Measurements from ENCODE around the gene ANK3.

Gene ANK3

DNA sequence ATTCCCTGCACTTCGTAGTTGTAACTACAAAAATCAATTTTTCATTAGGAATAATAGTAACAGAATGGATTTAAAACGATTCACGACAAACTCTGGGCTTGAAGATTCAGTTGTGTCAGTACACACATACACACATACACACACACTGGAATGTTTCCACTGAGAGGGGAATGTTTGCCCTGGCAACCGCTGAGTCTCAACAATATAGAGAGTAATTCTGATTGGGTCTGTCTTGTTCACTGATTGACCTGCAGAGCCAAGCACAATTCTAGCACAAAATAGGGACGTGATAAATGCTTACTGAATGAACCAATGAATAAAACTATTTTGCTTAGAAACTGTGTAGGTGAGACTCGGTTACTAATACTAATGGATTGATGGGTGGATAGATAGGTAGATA lies 278.9 kb downstream of the ANK3 start:
- TF ChIP-seq GATA3 (IDR thresholded peaks at IDR 0.05; ENCODE audit: low read depth, low read length) (no peak), GATA2 (IDR thresholded peaks at IDR 0.05; ENCODE audit: low read depth, low read length) (no peak)

DNA sequence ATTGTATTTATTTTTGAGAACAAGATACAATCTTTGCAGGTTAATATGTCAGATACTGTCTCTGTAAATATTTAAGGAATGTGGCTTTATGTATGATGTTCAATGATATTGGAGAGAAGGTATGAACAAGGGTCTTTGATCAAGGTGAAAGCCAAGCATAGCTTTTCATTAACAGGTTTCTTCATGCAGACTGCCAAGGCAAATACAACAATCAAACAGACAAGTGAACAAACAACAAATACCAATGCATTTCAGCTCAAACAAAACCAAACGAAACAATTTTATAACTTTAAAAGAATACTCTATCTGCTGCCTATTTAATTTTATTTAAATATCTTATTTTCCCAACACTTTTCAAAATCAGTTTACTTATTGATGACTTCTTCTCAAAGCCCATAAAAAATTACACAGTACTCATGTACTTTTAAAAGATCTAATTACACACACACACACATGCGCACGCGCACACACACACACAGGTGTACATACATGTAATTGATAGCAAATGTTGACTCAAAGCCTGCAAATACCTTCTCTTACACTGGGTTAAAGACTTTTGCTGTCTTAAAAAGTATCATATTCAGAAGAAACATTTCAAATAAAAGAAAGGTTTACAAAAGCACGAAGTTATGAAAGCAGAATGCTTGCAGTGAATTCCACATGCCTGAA lies 282.2 kb downstream of the ANK3 start:
- no peak for TF ChIP-seq GATA3 (IDR thresholded peaks at IDR 0.05; ENCODE audit: low read depth, low read length)
- no peak for TF ChIP-seq GATA2 (IDR thresholded peaks at IDR 0.05; ENCODE audit: low read depth, low read length)

DNA sequence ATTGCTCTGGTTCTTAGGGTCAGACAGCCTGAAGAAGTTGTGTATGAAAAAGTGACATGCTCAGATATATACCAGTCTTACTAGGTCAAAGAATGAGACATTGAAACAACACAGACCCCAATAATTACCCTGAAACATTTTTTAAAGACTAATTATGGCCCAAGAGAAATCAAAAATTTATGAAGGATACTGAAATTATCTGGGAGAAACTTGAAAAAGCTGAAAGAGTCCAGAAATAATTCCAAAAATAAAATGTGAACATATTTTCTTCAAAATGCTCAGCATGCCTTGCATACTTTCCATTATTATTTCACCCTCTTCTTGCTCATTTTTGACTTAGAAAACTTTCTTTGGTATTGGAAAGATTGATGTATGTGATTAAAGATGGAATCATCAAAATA lies 284.4 kb downstream of the ANK3 start:
- TF ChIP-seq GATA3 (IDR thresholded peaks at IDR 0.05; ENCODE audit: low read depth, low read length) (no peak), GATA2 (IDR thresholded peaks at IDR 0.05; ENCODE audit: low read depth, low read length) (no peak)

DNA sequence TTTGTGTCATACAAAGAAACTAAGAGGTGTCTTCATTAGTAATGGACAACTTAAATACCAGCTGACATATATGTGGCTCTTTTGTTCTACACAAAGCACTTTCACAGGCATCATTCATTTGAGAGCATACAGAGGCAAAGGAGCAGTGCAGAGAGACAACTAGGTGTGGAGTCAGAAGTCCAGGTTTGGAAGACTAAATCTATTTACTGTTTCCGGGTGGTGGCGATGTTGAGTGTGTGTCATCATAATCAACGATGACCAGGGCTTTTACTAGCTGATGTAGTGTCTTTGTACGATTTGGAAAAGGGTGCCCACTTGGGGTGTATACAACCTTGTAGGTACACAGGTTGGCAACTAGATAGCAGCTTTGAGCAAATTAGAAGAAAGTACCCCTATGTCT lies 287.9 kb downstream of the ANK3 start:
- no peak for TF ChIP-seq GATA3 (IDR thresholded peaks at IDR 0.05; ENCODE audit: low read depth, low read length)
- TF ChIP-seq GATA2 (IDR thresholded peaks at IDR 0.05; ENCODE audit: low read depth, low read length), result no peak

DNA sequence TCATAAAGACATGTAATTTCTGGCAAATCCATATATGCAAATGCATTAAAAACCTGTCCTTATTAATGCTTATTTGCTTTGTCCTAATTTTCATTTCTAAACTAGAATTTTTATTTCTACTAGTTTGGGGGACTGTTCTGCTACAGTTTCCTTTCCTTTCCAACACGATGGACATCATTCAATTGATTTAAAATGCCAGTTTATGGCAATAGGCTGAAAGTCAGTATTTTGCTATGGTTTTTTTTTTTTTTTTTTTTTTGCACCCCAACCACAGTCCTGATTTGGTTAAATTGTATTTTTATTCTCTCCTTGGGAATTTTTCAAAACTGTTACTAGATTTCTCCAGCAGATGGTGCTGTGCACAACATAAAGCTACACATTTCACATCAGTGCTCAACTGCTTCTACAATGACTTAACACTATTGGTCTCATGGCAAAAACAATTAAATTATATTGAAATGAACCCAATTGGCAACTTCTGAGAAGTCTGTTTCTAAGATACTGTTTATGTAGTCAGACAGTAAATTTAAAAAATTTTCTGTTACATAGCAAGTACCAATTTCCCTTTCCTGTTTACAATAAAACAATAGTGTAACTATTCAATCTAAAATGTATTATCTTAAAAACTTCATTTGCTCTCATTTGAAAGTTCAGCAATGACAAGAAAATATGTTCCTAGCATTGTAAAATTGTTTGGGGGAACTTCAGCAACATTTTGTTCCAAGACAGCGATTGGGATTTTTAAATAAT lies 289.5 kb downstream of the ANK3 start:
- TF ChIP-seq GATA2 (IDR thresholded peaks at IDR 0.05; ENCODE audit: low read depth, low read length), result no peak
- no peak for TF ChIP-seq GATA3 (IDR thresholded peaks at IDR 0.05; ENCODE audit: low read depth, low read length)

DNA sequence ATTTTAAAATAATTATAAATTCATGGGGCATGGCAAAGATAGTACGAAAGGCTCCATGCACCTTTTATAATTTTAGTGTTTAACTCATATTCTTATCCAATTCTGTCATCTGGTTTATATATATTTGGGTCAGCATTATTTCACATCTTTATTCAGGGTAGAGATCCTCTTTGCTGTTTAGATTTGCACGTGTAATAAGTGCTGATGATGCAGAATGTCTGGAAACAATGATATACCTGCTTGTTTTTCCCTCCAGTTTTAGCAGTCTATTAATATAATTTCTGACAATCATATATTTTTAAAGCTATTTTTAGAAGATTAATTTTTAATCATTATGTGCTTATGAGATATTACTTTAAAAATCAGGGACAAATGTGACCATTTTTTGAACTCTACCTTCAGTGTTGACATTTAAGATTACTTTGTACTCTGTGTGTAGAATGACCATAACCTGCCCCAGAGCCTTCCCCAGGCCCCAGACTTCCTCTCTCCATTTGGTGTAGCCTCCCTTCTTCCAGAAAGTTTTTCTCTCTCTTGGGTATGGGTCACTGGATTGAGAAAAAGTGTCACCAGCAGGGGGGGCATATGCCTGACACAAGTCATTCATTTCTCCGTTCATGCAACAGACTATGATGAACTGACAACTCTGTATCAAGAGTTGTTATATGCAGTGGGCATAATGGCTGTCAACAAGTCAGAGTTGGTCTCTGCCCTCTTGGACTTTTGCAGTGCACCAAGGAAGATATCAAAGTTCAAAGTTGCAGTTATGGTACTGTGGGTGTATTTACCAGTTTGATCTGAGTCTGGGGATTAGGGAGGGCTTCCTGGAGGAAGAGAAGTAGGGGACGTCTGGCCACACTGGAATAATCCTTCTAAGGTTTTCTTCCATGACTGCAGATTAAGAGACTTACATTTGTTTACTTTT lies 290.7 kb downstream of the ANK3 start:
- TF ChIP-seq GATA2 (IDR thresholded peaks at IDR 0.05; ENCODE audit: low read depth, low read length) (no peak), GATA3 (IDR thresholded peaks at IDR 0.05; ENCODE audit: low read depth, low read length) (no peak)

DNA sequence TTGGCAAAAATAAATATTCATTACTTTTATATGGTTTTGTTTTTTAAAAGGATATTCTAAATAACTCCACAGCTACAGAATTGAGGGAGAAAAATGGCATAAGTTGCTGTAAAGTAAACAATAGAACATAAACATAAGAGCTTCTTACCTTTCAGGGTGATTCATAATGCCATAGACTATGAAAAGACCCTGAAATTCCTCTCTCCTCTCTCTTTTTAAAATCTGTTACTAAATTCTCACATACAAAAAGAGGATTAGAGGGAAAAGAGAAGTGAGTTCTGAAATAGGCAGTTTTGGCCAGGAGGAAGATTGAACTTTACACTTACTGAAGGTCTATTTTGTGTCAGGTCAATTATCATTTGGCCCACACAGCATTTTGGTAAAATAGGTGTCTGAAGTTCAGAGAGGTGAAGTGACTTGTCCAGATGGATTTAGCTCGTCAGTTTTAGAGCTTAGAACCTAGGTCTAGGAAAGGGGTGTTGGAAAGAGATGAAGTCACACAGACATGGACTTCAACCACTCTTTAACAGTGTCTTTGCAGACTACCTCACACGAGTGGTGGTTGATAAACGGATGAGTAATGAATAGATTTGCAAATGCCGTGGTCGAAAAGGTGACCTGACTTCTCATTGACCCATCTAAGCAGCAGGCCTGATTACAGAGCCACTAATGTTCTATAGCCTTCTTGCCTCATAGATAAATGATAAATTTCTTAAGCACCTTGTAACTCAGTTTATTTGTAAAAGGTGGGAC lies 292.7 kb downstream of the ANK3 start:
- TF ChIP-seq GATA2 (IDR thresholded peaks at IDR 0.05; ENCODE audit: low read depth, low read length) (no peak), GATA3 (IDR thresholded peaks at IDR 0.05; ENCODE audit: low read depth, low read length) (no peak)

DNA sequence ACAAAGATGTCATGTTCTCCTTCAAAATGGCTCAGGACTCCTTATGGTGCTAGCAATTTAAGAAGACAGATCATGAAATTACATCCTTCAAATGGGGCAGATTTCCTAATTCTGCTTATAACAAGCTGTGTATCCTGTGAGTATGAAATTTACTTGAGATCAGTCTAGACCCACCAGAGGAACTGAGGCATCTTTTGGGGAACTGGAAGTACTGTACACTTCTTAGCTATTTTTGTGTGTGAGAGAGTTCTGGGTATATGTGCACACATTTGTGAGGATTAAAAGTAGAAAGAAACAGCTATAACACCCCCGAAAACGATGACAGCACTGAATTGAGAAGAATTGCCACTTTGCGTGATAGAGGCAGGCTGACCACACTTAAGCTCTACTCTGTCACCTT lies 296.4 kb downstream of the ANK3 start:
- TF ChIP-seq GATA2 (IDR thresholded peaks at IDR 0.05; ENCODE audit: low read depth, low read length) (no peak), GATA3 (IDR thresholded peaks at IDR 0.05; ENCODE audit: low read depth, low read length) (no peak)

DNA sequence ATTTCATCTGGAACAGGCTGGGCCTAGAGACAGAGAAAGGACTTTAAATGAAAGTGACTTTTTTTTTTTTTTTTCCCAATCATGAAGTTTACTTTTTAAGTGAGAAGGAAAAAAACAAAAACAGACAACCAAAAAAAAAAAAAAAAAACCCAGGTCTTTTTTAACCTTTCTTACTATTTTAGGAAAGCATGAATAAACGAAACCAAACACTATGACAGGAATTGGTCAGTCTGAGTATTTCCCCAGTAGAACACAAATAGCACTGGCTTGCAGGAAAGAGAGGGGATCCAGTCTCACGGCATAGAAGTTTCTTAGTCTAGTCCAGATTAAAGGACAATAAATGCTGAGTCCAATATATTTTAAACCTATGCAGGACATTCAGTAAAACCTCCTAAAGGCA lies 302.8 kb downstream of the ANK3 start:
- TF ChIP-seq GATA3 (IDR thresholded peaks at IDR 0.05; ENCODE audit: low read depth, low read length) (no peak), GATA2 (IDR thresholded peaks at IDR 0.05; ENCODE audit: low read depth, low read length) (no peak)

DNA sequence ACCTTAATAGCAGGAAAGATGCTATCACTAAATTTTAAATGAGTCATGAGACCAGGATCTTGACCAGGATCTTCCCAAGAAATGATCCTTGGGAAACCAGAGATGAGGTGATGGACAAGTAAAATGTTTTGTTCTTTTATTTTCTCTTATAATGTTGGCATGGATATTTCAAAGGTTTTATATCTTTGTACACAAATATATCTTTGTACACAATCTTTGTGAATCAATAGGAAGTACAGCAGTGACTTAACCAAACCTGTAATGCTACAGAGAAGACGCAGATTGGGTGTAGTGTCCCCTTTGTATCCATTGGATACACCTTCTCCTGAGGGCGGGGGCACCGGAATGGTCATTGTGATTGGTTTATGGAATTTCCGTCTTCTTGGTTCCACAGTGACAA lies 303.3 kb downstream of the ANK3 start:
- TF ChIP-seq GATA3 (IDR thresholded peaks at IDR 0.05; ENCODE audit: low read depth, low read length), result no peak
- no peak for TF ChIP-seq GATA2 (IDR thresholded peaks at IDR 0.05; ENCODE audit: low read depth, low read length)

DNA sequence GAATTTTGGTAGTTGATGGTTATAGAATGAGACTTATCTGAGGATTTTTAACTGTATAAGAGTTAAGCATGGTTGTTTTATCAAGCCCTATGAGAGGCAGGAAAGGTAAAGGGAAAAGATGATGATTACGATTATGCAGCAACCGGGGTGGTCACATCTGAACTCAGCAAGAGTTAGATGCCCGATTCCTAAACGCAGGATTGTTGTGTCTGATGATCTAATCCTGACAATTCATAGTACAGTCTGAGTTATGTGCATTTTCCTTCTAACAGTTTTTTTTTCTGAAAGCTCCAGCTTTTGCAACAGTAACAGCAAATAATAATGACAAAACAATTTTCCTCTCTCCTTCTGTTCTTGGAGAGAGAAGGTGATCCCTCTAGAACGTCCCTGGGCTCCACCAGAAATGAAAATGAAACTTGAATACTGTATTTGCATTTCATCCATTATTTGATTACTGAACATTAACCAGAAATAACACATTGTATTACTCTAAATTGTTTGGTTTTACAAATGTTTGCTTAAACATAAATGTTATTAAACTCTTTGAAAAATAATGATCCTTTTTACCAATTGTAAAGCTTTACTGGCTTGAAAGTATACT lies 306.8 kb downstream of the ANK3 start:
- TF ChIP-seq GATA3 (IDR thresholded peaks at IDR 0.05; ENCODE audit: low read depth, low read length) (no peak), GATA2 (IDR thresholded peaks at IDR 0.05; ENCODE audit: low read depth, low read length) (no peak)

DNA sequence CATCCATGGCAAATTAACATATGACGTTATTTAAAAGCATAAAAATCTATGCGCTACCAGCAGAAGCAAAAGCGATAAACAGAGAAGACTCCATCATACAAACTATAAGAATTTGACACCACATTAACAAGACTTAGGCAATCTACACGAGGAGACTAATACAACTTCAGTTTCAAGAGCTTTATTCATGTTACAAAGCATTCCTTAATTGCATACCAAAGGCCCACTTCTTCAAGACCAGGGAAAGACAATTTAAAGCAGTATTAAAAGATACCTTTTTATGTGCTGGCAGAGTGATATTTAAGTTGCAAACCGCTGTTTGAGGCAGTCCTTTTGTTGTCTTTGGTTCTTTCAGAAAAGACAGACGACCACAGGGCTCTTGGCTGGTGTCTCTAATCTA lies 307.3 kb downstream of the ANK3 start:
- no peak for TF ChIP-seq GATA2 (IDR thresholded peaks at IDR 0.05; ENCODE audit: low read depth, low read length)
